CD8-positive, alpha-beta memory T cell (primary cell): ENCODE measurements around the gene PTK7. TPM values are rescaled to one million over a fixed set of nuclear protein-coding genes. Genes with fewer than 3 reads are reported as not detected.
A peak's percentile ranks its signal among the peaks of the same experiment; 100 is the strongest.

Experiments
- CTCF ChIA-PET: fragments of 350-600 bp; sonication (Branson Sonifier 250); formaldehyde crosslinking; loops from one replicate; lab custom pipeline; 2021; ENCODE audit warnings: antibody characterized with exemption; lab: Charles Lee
- POLR2A ChIA-PET: fragments of 350-600 bp; sonication (Branson Sonifier 250); formaldehyde crosslinking; loops from one replicate; lab custom pipeline; 2021; ENCODE audit warnings: antibody characterized with exemption; lab: Charles Lee
- DNase-seq, 5 donors: peaks; one replicate each; pipeline versions ENCODE4 v3.0.0 to v3.0.0-alpha.2; 2020 to 2022; ENCODE audit warnings: mixed read lengths in 1 of 5
- H3K27ac ChIP-seq: one replicate; pipeline ENCODE4 v1.7.0; 2013; ENCODE audit warnings: low read depth, mild to moderate bottlenecking, low read length, moderate library complexity
- H3K27me3 ChIP-seq: 2 replicates; pipeline ENCODE4 v1.7.0; 2013; ENCODE audit warnings: low read length, mild to moderate bottlenecking; ENCODE audit not compliant: insufficient read depth, poor library complexity, severe bottlenecking
- H3K36me3 ChIP-seq: 2 replicates; pipeline ENCODE4 v1.7.0; 2013; ENCODE audit warnings: mild to moderate bottlenecking, low read length, moderate library complexity; ENCODE audit not compliant: insufficient read depth
- H3K4me1 ChIP-seq: 2 replicates; pipeline ENCODE4 v1.7.0; 2013; ENCODE audit warnings: mild to moderate bottlenecking, low read length, moderate library complexity; ENCODE audit not compliant: insufficient read depth
- H3K4me3 ChIP-seq: 2 replicates; pipeline ENCODE4 v1.7.0; 2013; ENCODE audit warnings: mild to moderate bottlenecking, low read length
- H3K9me3 ChIP-seq: 2 replicates; pipeline ENCODE4 v1.7.0; 2013; ENCODE audit warnings: mild to moderate bottlenecking, low read length
- H3K27ac Mint-ChIP-seq, 8 donors: one replicate each; pipeline ENCODE4 v1.8.0; 2020 to 2021; ENCODE audit warnings: mixed read lengths in 8 of 8, mild to moderate bottlenecking in 6 of 8, inconsistent platforms in 3 of 8, moderate library complexity in 3 of 8
- H3K27me3 Mint-ChIP-seq, 2 donors: one replicate each; pipeline ENCODE4 v1.8.0; 2020 to 2021; ENCODE audit warnings: mixed read lengths in 2 of 2, mild to moderate bottlenecking in 1 of 2, moderate library complexity in 1 of 2
- H3K36me3 Mint-ChIP-seq, 3 donors: one replicate each; pipeline ENCODE4 v1.8.0; 2020 to 2021; ENCODE audit warnings: mixed read lengths in 3 of 3, inconsistent platforms in 1 of 3, mild to moderate bottlenecking in 1 of 3
- H3K4me1 Mint-ChIP-seq, 3 donors: one replicate each; pipeline ENCODE4 v1.8.0; 2020 to 2021; ENCODE audit warnings: mixed read lengths in 3 of 3, inconsistent platforms in 1 of 3, mild to moderate bottlenecking in 1 of 3
- H3K4me3 Mint-ChIP-seq, 7 donors: one replicate each; pipeline ENCODE4 v1.8.0; 2020 to 2021; ENCODE audit warnings: mixed read lengths in 7 of 7, mild to moderate bottlenecking in 6 of 7, moderate library complexity in 4 of 7, inconsistent platforms in 2 of 7
- H3K9me3 Mint-ChIP-seq, 5 donors: one replicate each; pipeline ENCODE4 v1.8.0; 2020 to 2022; ENCODE audit warnings: mixed read lengths in 5 of 5, mild to moderate bottlenecking in 3 of 5, moderate library complexity in 2 of 5, inconsistent platforms in 1 of 5
- polyA plus RNA-seq: library from polyadenylated mRNA; unstranded; fragments of 300-500 nt; fragmentation: Illumina TruSeq; gene quantifications from one replicate; pipeline ENCODE4 v1.2.3, GENCODE V29; 2021
- total RNA-seq, 2 experiments: library from RNA; stranded (reverse); gene quantifications; one replicate each; pipeline ENCODE4 v1.2.3, GENCODE V29; 2021

Gene PTK7
- total and polyA plus RNA-seq, 3 experiments from 2014 or later = 1.6 to 1.9 (median 1.6) TPM

DNA sequence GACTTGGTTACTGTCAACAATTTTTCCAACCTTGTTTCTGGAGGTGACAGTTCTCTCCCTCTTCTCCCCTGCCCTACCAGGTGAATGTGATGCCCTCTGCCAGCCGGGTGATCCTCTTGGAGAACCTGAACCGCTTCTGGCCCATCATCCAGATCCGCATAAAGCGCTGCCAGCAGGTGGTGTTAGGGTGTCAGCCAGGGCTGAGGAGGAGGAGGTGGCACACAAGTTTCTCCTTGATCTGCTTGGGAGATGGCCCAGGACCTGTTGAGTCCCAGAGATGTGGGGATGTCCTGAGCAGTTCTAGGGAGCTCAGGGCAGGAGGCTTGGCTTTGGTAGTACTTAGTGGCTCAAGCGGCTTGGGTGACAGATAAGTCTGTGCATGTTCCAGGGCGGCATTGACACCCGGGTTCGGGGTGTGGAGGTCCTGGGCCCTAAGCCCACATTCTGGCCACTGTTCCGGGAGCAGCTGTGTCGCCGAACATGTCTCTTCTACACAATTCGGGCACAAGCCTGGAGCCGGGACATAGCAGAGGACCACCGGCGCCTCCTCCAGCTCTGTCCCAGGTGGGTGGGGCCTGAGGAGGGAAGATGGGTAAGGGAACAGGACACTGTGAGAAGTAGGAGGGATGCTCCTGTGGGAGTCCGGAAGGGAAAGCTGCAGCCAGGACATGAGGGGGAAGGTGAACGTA is 127.1 kb downstream of the PTK7 start:
- H3K27me3 ChIP-seq = no peaks in the 10 kb centered on the region
- no peak overlapping the region for H3K4me3 ChIP-seq
- Mint-ChIP-seq H3K27me3 (no peaks in the 10 kb centered on the region), H3K9me3 (no peaks in the 10 kb centered on the region), H3K27ac (peak overlapping the region in 1 of 8 donors; percentile 29), H3K4me3 (no peak overlapping the region), H3K36me3 (peaks cover 0 to 68% (median 25%) of the 10 kb centered on the region in 3 donors), H3K4me1 (no peaks in the 10 kb centered on the region)
- H3K9me3 ChIP-seq = no peaks in the 10 kb centered on the region
- ChIA-PET CTCF (interaction anchor here (4.8 kb wide), 1 partner anchor 26 kb away, joined by 15 read pairs; the partner anchor contains the start of gene DNPH1), POLR2A (no interaction called here)
- H3K27ac ChIP-seq = no peak overlapping the region
- H3K36me3 ChIP-seq = no peaks in the 10 kb centered on the region
- H3K4me1 ChIP-seq = no peaks in the 10 kb centered on the region
- no peak for DNase-seq

DNA sequence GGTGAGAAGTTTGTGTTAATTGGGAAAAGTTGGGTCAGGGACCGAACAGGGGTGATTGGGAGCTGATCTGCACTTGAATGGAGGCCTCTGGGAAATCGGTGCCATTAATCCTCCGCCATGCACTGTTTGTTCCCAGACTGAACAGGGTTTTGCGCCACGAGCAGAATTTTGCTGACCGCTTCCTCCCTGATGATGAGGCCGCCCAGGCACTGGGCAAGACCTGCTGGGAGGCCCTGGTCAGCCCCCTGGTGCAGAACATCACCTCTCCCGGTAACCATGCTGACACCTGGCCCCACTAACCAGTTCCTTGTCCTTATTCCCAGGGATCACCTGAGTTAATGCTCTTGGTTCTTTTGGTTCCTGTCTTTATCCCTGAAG is 127.6 kb downstream of the PTK7 start:
- no peaks in the 10 kb centered on the region for H3K4me1 Mint-ChIP-seq
- Histone ChIP-seq H3K27me3 (no peaks in the 10 kb centered on the region), H3K4me3 (no peak overlapping the region), H3K4me1 (no peaks in the 10 kb centered on the region), H3K36me3 (no peaks in the 10 kb centered on the region), H3K9me3 (no peaks in the 10 kb centered on the region), H3K27ac (no peak overlapping the region)
- CTCF ChIA-PET = interaction anchor here (4.8 kb wide), 1 partner anchor 25 kb away, joined by 15 read pairs; the partner anchor contains the start of gene DNPH1
- no peak overlapping the region for H3K4me3 Mint-ChIP-seq
- no peak for DNase-seq
- H3K36me3 Mint-ChIP-seq = peaks cover 0 to 69% (median 25%) of the 10 kb centered on the region in 3 donors
- H3K9me3 Mint-ChIP-seq = no peaks in the 10 kb centered on the region
- H3K27me3 Mint-ChIP-seq = no peaks in the 10 kb centered on the region
- no peak overlapping the region for H3K27ac Mint-ChIP-seq
- POLR2A ChIA-PET = no interaction called here

DNA sequence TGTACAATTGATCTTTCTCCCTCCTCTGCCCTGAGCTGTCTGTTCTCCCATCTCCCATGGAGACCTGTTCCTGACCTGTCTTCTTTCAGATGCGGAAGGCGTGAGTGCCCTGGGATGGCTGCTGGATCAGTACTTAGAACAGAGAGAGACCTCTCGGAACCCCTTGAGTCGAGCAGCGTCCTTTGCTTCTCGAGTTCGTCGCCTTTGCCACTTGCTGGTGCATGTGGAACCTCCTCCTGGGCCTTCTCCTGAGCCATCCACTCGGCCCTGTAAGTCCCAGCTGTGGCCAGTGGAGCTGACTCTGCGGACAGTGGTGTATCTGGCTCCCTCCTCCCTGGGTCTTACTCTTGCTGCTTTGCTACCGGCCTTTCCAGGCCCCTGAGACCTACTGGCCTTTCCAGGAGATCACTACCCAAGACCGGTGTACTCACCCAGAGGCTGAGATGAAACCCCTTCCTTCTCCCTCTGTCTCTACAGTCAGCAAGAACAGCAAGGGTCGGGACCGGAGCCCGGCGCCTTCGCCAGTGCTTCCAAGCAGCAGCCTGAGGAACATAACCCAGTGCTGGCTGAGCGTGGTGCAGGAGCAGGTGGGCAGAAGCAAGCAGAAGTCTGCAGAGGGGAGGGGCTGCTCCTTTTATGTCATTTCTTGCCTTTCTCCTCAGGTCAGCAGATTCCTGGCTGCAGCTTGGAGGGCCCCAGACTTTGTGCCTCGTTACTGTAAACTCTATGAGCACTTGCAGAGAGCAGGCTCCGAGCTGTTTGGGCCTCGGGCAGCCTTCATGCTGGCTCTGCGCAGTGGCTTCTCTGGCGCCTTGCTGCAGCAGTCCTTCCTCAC is 128.4 kb downstream of the PTK7 start:
- no peaks in the 10 kb centered on the region for H3K9me3 ChIP-seq
- ChIA-PET POLR2A (no interaction called here), CTCF (no interaction called here)
- H3K4me3 ChIP-seq = no peak overlapping the region
- Mint-ChIP-seq H3K9me3 (no peaks in the 10 kb centered on the region), H3K27me3 (no peaks in the 10 kb centered on the region), H3K27ac (peak overlapping the region in 1 of 8 donors; percentile 38), H3K4me3 (no peak overlapping the region), H3K4me1 (no peaks in the 10 kb centered on the region), H3K36me3 (peaks cover 0 to 66% (median 25%) of the 10 kb centered on the region in 3 donors)
- DNase-seq = no peak
- H3K27me3 ChIP-seq = no peaks in the 10 kb centered on the region
- H3K4me1 ChIP-seq = no peaks in the 10 kb centered on the region
- H3K27ac ChIP-seq = no peak overlapping the region
- H3K36me3 ChIP-seq = no peaks in the 10 kb centered on the region

GRCh38 chr6:43205849-43206248 is 129.7 kb downstream of the PTK7 start:
- Mint-ChIP-seq H3K36me3 (peaks cover 0 to 53% (median 21%) of the 10 kb centered on the region in 3 donors), H3K4me1 (no peaks in the 10 kb centered on the region), H3K9me3 (no peaks in the 10 kb centered on the region), H3K27ac (no peak overlapping the region), H3K4me3 (no peak overlapping the region), H3K27me3 (no peaks in the 10 kb centered on the region)
- H3K36me3 ChIP-seq = no peaks in the 10 kb centered on the region
- DNase-seq = no peak
- ChIA-PET POLR2A (no interaction called here), CTCF (no interaction called here)
- no peaks in the 10 kb centered on the region for H3K27me3 ChIP-seq
- no peaks in the 10 kb centered on the region for H3K9me3 ChIP-seq
- no peaks in the 10 kb centered on the region for H3K4me1 ChIP-seq
- no peak overlapping the region for H3K27ac ChIP-seq
- no peak overlapping the region for H3K4me3 ChIP-seq

DNA sequence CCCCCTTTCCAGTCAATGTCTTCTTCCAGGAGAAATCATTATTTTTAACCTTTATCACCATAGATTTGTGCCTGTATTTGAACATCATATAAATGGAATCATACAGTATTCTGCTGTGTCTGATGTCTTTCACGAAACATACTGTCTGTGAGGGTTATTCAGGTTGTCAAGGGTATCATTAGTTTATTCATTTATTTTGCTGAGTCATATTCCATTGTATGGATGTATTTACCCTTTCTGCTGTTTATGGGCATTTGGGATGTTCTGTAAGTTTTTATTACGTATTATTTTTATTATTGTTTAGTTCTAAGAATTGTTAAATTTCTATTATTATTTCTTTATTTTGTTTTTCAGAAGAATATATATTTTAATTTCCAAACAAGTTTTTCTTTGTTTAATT is 131.2 kb downstream of the PTK7 start:
- DNase-seq = no peak
- Mint-ChIP-seq H3K9me3 (no peaks in the 10 kb centered on the region), H3K36me3 (peaks cover 0 to 45% (median 11%) of the 10 kb centered on the region in 3 donors), H3K4me1 (no peaks in the 10 kb centered on the region), H3K27ac (peak overlapping the region in 1 of 8 donors; percentile 82), H3K27me3 (no peaks in the 10 kb centered on the region), H3K4me3 (no peak overlapping the region)
- Histone ChIP-seq H3K4me3 (no peak overlapping the region), H3K4me1 (no peaks in the 10 kb centered on the region), H3K27me3 (no peaks in the 10 kb centered on the region), H3K9me3 (no peaks in the 10 kb centered on the region), H3K27ac (no peak overlapping the region), H3K36me3 (no peaks in the 10 kb centered on the region)
- CTCF ChIA-PET = no interaction called here
- POLR2A ChIA-PET = no interaction called here

Other genes with a start within 250 kb of the PTK7 start
- 100 to 1,000 TPM; 199 to 200 TPM for gene RPL7L1, start 196.7 kb upstream of the PTK7 start, total RNA-seq
- 95.0 TPM for gene RPL7L1, start 196.7 kb upstream of the PTK7 start, polyA plus RNA-seq
- not detected for gene PTCRA, start 160.3 kb upstream of the PTK7 start, total RNA-seq
- not detected for gene PTCRA, start 160.3 kb upstream of the PTK7 start, polyA plus RNA-seq
- 10 to 100 TPM; 53.1 to 55.8 TPM for gene CNPY3, start 146.8 kb upstream of the PTK7 start, total RNA-seq
- 122 TPM for gene CNPY3, start 146.8 kb upstream of the PTK7 start, polyA plus RNA-seq
- under 1 TPM; 0.39 to 0.51 TPM for gene GNMT, start 115.6 kb upstream of the PTK7 start, total RNA-seq
- not detected for gene GNMT, start 115.6 kb upstream of the PTK7 start, polyA plus RNA-seq
- 10 to 100 TPM; 19.2 to 20.6 TPM for gene PEX6, start 97.1 kb upstream of the PTK7 start, total RNA-seq
- 14.6 TPM for gene PEX6, start 97.1 kb upstream of the PTK7 start, polyA plus RNA-seq
- gene PPP2R5D, start 91.7 kb upstream of the PTK7 start, total RNA-seq = 10 to 100 TPM; 52.2 to 52.4 TPM
- 32.5 TPM for gene PPP2R5D, start 91.7 kb upstream of the PTK7 start, polyA plus RNA-seq
- 100 to 1,000 TPM; 102 to 108 TPM for gene MEA1, start 62.4 kb upstream of the PTK7 start, total RNA-seq
- 84.8 TPM for gene MEA1, start 62.4 kb upstream of the PTK7 start, polyA plus RNA-seq
- 10 to 100 TPM; 73.5 to 74.1 TPM for gene KLHDC3, start 62.1 kb upstream of the PTK7 start, total RNA-seq
- gene KLHDC3, start 62.1 kb upstream of the PTK7 start, polyA plus RNA-seq = 90.7 TPM
- gene RRP36, start 54.7 kb upstream of the PTK7 start, total RNA-seq = 100 to 1,000 TPM; 114 to 120 TPM
- gene RRP36, start 54.7 kb upstream of the PTK7 start, polyA plus RNA-seq = 86.2 TPM
- gene CUL7, start 22.5 kb upstream of the PTK7 start, total RNA-seq = 10 to 100 TPM; 11.7 to 12.1 TPM
- 2.1 TPM for gene CUL7, start 22.5 kb upstream of the PTK7 start, polyA plus RNA-seq
- gene MRPL2, start 16.9 kb upstream of the PTK7 start, total RNA-seq = 10 to 100 TPM; 89.6 to 91.6 TPM
- gene MRPL2, start 16.9 kb upstream of the PTK7 start, polyA plus RNA-seq = 47.5 TPM
- gene KLC4, start 16.7 kb upstream of the PTK7 start, total RNA-seq = 10 to 100 TPM; 11.1 to 12.3 TPM
- gene KLC4, start 16.7 kb upstream of the PTK7 start, polyA plus RNA-seq = 11.6 TPM
- gene SRF, start 95.0 kb downstream of the PTK7 start, total RNA-seq = 10 to 100 TPM; 55.1 to 57.4 TPM
- 8.0 TPM for gene SRF, start 95.0 kb downstream of the PTK7 start, polyA plus RNA-seq
- gene CUL9, start 105.9 kb downstream of the PTK7 start, total RNA-seq = 10 to 100 TPM; 35.3 to 38.3 TPM
- gene CUL9, start 105.9 kb downstream of the PTK7 start, polyA plus RNA-seq = 9.0 TPM
- 10 to 100 TPM; 68.2 to 68.3 TPM for gene DNPH1, start 153.2 kb downstream of the PTK7 start, total RNA-seq
- gene DNPH1, start 153.2 kb downstream of the PTK7 start, polyA plus RNA-seq = 80.0 TPM
- 1 to 10 TPM; 1.1 to 1.2 TPM for gene TTBK1, start 167.2 kb downstream of the PTK7 start, total RNA-seq
- not detected for gene TTBK1, start 167.2 kb downstream of the PTK7 start, polyA plus RNA-seq
- gene SLC22A7, start 221.9 kb downstream of the PTK7 start, total RNA-seq = not detected
- gene SLC22A7, start 221.9 kb downstream of the PTK7 start, polyA plus RNA-seq = not detected
- gene CRIP3, start 232.5 kb downstream of the PTK7 start, total RNA-seq = under 1 TPM in 1 of 2 experiments, not detected in 1; 0.63 TPM
- gene CRIP3, start 232.5 kb downstream of the PTK7 start, polyA plus RNA-seq = not detected